SKM-1 (cell line): ENCODE results near the gene PLPPR4.
"Not testable (repeated sequence)": the region's sequence is repeated elsewhere in the genome, so short reads cannot be mapped to it uniquely, and the experiment has no call there.

ENCODE experiments used
- DNase-seq: peaks from one replicate; lab custom pipeline; 2025; ENCODE audit not compliant: unreplicated experiment; lab: John Stamatoyannopoulos, UW

PLPPR4 gene

DNA sequence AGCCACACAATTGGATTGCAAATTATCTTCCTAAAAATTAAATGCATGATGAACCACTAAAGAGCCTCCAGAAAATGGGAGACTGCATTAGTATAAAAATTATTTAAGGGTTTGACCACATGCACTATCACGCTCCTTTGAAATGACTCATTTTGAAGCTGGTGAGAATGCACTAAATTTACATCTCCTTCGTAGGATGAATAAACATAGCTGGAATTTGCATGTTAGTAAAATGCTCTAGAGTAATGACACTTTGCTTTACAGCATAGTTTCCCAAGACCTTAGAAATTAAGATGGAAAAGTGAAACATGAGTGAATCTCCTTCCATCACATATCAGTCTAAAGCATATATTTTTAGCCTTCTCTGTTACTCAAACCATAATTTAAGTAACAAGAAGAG lies 2.4 kb downstream of the PLPPR4 start:
- DNase-seq: no peak

DNA sequence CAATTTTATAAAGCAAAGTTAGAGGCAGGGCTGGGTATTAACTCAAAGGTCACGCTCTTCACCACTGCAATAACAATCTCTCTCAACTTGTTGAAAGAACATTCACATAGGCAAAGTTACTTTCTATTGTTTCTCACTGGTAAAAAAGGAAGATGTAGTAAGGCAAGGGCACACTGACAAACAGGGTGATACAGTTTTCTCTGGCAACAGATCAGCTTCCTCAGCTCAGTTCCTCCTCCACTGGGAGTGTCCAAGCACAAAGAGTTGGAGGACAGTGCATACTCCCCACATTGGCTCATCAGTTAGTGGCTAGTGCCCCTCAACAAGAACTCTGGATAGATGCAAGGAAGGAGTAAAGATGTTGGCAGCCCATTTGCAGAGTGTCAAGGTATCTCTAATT lies 3.7 kb downstream of the PLPPR4 start:
- DNase-seq: no peak

DNA sequence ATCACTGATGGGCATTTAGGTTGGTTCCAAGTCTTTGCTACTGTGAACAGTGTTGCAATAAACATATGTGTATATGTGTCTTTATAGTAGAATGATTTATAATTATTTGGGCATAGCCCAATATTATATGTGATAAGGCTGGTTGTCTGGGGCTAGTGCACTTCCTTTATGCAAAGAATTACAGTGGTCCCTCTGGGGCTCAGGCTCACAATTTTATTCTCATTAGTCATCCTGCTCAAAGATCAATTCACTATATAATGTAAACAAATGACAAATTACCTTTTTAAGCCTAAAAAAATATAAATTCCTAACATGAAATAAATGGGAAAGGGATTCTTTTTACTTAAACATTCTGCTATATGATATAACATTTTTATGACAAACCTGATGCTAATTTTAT lies 5.0 kb downstream of the PLPPR4 start:
- no peak for DNase-seq

DNA sequence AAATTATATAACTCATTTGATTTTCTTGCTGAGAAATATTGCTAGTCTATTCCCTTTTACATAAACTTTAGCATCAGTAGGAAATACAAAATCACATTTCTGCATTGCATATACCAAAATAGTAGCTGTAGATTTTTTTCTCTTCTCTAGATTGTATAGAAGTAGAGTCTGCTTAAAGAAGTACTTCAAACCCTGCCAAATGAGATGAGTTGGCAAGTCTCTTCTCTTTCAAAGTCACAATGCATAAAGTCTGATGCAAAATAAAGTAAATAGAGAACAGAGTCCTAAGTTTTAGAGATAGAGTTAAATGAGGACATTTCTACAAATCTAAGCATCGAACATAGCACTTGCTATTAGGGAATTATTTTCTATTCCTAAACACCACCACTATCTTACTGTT lies 6.4 kb downstream of the PLPPR4 start:
- no peak for DNase-seq

DNA sequence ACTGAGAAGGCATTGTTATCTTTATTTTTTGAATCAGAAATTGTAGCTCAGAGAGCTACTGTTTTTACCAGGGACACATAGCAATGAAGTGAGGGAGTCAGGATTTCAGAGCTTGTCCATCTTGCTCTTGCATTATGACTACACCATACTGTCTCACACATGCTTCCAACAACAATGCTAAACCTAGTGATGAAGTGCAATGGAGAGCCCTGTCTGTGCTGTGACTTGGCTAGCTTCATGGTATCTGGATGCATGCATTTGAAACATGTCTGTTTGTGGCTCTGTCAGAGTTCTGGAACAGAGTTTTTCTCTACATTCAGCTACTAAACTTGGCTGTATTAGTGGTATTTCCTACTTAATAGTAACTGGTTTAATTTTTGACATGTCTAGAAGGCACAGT lies 7.0 kb downstream of the PLPPR4 start:
- DNase-seq: no peak

DNA sequence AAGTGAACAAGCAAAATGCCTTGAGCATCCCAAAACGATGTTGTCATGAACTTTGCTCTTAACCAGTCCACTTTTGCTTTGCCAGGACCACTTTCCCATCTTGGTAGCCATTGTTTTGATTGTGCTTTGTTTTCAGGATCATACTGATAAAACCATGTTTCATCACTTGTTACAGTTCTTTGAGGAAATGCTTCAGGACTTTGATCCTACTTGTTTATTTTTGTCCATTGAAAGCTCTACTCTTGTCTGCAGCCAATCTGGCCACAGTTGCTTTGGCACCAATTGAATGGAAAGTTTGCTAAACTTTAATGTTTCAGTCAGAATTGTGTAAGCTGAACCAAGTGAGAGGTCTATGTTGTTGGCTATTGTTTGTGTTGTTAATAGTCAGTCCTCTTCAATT lies 12.8 kb downstream of the PLPPR4 start:
- no peak for DNase-seq

DNA sequence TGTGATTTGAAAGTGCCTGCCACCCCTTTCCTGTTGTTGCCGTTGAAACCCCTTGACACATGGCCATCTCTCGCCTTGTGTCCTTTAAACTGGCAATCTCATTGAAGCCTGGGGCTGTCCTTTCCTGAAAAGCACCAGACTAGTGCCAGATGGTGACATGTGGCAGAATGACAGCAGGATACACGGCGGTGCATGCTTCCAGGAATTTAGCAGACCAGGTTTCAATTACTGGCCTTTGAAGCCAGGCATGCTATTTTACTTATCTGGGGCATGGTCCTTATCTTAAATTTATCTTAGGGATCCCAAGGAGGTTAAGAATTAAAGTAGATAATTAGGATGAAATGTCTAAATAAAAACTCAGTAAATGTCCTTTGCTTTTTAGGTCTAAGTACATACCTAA lies 15.2 kb downstream of the PLPPR4 start:
- no peak for DNase-seq

DNA sequence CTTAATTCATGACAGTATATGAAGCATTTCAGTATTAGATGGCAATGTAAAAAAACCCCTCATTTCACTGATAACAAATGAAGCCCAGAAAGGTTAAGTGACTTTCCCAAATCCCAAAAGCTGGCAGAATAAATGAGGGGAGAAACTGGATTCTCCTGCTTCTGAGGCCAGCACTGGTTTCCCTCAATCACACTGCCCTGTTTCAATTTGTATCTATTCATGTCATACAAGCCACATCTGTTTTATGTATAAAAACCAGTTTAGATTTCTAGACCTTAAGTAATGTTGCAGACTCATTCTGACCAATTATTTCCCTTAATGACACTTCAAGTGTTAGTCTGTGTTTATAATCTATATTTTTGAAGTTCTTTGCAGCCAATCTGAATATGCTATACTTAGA lies 16.8 kb downstream of the PLPPR4 start:
- no peak for DNase-seq

DNA sequence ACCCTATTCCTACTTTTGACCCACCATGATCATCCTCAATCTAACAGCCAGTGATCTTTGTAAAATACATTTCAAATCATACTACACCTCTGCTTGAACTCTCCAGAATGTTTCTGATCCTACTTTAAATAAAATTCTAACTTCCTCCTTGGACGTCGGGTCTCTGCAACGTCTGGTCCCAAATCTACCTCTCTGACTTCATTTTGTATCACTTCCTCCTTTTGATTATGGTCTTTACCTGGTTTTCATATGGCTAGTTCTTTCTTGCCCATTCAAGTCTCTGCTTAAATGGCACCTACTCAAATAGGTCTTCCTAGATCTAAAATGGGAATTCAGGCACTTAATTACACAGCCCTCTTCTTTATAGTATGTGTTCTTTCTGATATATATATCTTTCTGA lies 18.2 kb downstream of the PLPPR4 start:
- no peak for DNase-seq

DNA sequence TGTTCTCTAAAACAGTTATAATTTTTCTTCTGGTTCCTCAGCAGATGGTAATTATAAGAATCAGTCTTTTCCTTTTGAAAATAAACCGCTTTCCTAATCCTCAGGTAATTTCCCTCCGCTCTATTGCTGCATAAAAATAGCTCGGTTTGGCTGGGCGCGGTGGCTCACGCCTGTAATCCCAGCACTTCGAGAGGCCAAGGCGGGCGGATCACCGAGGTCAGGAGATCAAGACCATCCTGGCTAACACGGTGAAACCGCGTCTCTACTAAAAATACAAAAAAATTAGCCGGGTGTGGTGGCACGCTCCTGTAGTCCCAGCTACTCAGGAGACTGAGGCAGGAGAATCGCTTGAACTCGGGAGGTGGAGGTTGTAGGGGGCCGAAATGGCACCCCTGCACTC lies 19.2 kb downstream of the PLPPR4 start:
- DNase-seq: not testable (repeated sequence)

DNA sequence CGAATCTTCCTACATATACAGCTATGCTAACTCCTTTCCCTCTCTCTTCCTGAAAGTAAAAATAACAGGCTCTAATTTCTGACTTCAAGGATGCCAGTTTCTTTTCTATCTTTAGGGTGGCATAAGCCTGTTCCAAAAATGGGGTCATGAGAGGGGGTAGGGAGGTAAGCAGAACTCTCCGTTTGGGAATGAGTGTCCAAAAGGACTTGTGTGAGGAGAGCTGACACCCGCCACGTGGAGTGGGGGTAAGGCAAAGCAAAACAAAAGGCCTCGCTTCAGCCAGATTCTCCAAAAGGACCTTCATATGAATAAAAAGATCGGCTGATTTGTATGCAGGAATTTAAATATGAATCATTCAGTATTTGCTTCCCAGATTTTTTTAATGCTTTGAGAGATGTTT lies 28.6 kb downstream of the PLPPR4 start:
- no peak for DNase-seq

DNA sequence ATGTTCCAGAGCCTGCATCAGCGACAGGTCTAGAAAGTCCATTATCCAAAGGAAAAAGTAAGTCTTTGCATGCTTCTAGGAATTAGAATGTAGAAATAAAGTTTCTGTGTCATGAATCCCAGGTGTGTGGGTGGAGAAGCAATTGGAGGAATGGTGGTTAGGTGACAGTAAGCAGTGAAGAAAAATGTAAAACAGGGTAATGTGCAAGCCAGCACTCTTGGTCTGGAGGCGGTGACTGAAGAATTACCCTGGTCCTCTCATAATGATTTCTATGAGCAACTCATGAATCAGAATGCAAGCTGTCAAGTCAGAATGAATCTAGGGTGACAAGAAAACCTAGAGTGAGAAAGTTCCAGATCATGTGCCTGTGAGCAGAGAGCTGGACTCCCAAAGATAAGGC lies 33.6 kb downstream of the PLPPR4 start:
- no peak for DNase-seq

DNA sequence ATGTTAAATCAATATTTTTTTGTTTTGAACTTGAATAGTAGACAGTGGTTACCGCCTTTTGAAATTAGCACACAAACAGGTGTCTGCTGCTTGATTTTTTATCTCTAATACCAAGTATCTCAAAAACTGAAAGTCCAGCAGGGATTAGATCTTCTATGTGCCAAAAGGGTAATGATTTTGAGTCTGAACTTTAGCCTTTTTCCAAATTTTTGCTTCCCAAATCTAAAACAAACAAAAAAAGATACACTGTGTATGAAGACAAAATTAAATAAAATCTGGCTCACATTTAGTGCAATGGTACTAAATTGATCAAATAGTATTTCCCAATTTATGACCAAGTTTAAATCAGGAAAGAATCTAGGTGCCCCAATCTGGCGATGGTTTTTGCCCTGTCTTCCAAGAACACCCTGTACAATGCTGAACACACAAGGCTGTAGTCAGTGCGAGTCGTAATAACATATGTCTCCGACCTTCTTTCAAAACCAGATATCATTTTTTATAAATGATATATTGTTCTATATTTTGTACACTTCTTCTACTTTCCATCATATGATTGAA lies 40.5 kb downstream of the PLPPR4 start:
- DNase-seq: no peak

DNA sequence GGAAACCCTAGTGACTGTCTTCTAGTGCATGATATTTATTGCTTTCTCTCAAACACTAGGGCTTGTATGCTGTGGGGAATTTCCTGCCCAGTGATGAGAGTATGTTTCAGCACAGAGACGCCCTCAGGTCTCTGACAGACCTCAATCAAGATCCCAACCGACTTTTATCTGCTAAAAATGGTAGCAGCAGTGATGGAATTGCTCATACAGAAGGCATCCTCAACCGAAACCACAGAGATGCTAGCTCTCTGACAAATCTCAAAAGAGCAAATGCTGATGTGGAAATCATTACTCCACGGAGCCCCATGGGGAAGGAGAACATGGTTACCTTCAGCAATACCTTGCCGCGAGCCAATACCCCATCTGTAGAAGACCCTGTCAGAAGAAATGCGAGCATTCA lies 41.3 kb downstream of the PLPPR4 start:
- DNase-seq: no peak

DNA sequence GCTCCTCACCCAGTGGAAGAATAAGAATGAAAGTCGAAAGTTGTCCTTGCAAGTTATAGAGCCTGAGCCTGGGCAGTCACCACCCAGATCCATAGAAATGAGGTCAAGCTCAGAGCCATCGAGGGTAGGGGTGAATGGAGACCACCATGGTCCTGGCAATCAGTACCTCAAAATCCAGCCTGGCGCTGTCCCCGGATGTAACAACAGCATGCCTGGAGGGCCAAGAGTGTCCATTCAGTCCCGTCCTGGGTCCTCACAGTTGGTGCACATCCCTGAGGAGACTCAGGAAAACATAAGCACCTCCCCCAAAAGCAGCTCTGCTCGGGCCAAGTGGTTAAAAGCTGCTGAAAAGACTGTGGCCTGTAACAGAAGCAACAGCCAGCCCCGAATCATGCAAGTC lies 41.8 kb downstream of the PLPPR4 start:
- DNase-seq: no peak

DNA sequence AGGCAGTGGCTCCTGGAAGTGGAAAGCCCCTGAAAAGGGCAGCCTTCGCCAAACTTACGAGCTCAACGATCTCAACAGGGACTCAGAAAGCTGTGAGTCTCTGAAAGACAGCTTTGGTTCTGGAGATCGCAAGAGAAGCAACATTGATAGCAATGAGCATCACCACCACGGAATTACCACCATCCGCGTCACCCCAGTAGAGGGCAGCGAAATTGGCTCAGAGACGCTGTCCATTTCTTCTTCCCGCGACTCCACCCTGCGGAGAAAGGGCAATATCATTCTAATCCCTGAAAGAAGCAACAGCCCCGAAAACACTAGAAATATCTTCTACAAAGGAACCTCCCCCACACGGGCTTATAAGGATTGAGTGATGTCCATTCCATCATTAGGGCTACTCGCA lies 42.4 kb downstream of the PLPPR4 start:
- DNase-seq: no peak

DNA sequence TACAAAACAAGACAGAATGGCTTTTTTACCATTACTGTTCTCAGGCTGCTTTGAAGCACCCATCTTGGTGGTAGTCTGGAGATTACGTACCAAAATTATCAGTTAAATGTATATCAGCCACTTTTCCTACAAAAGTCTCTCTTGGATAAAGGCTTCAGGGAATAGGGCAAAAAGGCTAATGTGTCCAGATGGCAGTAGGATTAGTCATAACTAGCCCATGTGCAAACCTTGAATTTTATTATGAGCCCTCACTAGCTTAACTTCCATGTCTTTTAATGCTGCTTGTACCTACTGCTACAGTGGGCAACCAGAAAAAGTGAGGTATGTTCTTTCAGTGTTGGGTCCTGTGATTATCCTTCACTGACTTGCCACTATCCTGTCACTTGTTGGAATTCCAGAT lies 51.0 kb downstream of the PLPPR4 start:
- no peak for DNase-seq

DNA sequence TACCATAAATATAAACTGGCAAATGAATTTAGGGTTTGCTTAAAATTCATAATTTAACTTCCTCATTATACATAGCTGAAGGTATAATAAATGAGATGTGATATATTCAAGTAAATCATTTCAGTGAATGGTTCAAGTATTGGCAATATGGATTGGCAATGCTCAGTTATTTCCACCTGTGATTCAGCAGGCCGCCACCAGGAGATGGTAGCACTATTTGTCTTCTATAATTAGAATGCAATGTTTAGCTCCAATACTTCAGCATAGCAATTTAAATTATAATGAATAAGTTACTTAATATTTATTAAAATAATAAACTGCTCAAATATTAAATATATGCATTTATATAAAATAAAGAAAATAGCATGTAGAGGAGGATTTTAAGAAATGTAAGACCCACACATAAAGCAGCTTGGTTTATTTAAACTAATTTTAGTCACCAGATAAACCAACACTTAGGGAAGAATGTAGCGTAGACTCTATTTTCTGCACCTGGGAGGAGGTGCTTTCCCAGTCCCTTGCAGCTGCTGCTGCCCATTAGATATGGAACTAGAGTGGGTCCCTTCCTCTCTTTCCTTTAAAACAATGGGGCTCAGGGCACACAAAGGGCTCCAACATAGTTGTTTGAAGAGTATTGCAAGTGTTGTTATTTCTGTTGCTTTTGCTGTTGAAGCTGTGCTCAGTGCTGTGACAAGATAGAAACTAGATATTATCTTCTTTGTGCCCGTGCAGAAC lies 62.1 kb downstream of the PLPPR4 start:
- no peak for DNase-seq

DNA sequence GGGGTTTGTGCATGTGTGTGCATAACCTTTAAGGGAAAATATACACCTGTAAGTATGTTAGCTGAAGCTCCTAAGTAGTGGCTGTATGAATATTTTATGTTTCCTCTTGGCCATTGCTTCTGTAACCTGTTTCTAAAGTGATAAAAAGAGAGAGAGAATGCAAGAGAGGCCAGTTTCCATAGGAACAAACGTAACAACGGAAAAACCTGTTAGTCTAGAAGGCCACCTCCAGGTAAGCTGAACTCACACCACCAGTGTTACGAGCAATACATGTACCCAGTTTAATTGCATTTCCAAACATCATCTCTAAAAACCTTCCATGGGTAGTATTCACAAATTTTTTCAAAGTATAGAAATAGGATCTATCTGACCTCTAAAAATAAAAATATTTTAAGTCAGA lies 63.1 kb downstream of the PLPPR4 start:
- no peak for DNase-seq

DNA sequence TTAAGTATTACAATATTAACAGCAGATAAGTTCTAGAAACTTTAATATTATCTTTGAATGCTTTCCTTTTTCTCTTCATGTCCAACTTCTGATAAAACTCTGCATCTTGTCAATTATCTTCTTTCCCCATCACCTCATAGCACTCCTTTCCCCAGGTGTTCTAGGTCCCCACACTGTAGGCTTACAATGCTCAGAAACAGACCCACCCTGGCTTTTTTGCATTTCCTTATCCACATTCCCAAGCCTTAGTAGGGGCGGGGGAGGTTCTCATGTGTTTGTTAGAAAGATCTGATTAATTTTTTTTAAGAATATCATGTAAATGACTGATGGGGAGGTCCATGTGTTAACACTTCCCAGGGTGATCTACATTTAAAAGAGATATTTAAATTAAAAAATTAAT lies 63.9 kb downstream of the PLPPR4 start:
- no peak for DNase-seq

DNA sequence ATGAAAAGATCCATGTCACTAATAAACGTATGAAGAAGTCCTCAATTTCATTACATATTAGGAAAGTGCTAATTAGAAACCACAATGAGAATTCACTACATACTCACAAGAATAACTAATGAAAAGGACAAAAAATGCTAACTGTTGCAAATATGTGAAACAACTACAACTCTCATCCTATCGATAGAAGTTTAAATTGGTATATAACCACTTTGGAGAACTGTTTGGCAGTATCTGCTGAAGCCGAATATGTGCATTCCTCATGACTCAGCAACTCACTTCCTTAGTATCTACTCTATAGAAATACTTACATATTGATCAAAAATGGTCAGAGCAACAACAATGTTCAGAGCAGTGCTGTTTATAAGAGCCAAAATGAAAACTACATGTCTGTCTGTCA lies 66.8 kb downstream of the PLPPR4 start:
- DNase-seq: no peak

DNA sequence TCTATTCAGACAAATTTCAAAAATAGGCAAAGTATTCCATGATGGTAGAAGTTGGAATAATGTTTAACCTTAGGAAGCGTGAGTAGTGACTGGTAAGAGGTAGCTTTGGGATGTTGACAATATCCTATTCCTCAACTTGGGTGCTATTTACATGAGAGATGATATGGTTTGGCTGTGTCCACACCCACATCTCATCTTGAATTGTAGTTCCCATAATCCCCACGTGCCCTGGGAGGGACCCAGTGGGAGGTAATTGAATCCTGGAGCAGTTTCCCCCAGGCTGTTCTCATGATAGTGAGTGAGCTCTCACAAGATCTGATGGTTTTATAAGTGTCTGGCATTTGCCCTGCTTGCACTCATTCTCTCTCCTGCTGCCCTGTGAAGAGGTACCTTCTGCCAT lies 67.3 kb downstream of the PLPPR4 start:
- DNase-seq: no peak

DNA sequence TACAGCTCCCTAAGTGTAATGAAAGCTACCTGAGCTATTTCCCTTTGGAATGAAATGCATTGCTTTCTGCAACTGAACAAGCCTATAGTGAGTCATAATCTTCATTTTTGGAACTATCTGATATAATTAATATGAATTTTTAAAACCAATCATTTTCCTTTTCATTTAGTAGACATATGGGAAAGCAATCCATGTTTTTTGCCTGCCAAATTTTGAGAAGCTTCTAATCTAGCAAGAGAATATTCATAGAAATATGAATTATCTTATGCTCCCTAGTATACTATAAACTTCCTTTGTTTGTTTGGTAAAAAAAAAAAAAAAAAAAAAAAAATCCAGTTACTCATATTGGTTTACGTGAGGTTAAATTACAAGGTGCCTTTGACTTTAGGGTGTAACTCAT lies 68.3 kb downstream of the PLPPR4 start:
- DNase-seq: no peak
